ENCODE measurements around the gene ICE2. TPM values are rescaled to one million over a fixed set of nuclear protein-coding genes. Genes with fewer than 3 reads are reported as not detected.

Gene ICE2
- polyA plus RNA-seq, 10 donors: 27.3 to 49.1 (median 40.6) TPM

- DNase-seq: no peak
These were observed 87.1 kb downstream of the ICE2 start for GRCh38 chr15:60391722-60392315.

GRCh38 chr15:60390871-60391501, 88.0 kb downstream of the ICE2 start:
- DNase-seq: no peak

GRCh38 chr15:60390231-60390630, 88.7 kb downstream of the ICE2 start:
- DNase-seq: no peak

GRCh38 chr15:60389261-60390077, 89.5 kb downstream of the ICE2 start:
- no peak for DNase-seq

GRCh38 chr15:60387321-60387720, 91.6 kb downstream of the ICE2 start:
- no peak for DNase-seq

- no peak for DNase-seq
These were observed 92.3 kb downstream of the ICE2 start for GRCh38 chr15:60386615-60387014.

- no peak for DNase-seq
These were observed 93.1 kb downstream of the ICE2 start for GRCh38 chr15:60385620-60386552.

- no peak for DNase-seq
These were observed 94.3 kb downstream of the ICE2 start for GRCh38 chr15:60384526-60385126.

GRCh38 chr15:60384053-60384452, 94.9 kb downstream of the ICE2 start:
- no peak for DNase-seq

- DNase-seq: no peak
These were observed 95.9 kb downstream of the ICE2 start for GRCh38 chr15:60382773-60383674.

GRCh38 chr15:60381148-60381788, 97.7 kb downstream of the ICE2 start:
- no peak for DNase-seq

GRCh38 chr15:60379525-60380274, 99.2 kb downstream of the ICE2 start:
- DNase-seq: peak in 2 of 3 donors; percentile 56 to 96

- no peak for DNase-seq
These were observed 99.8 kb downstream of the ICE2 start for GRCh38 chr15:60379185-60379524.

- DNase-seq: no peak
These were observed 102.3 kb downstream of the ICE2 start for GRCh38 chr15:60376677-60377095.

- no peak for DNase-seq
These were observed 103.6 kb downstream of the ICE2 start for GRCh38 chr15:60375306-60375705.

GRCh38 chr15:60374628-60375081, 104.3 kb downstream of the ICE2 start:
- peak; percentile 55 to 93 (median 75) for DNase-seq

GRCh38 chr15:60374209-60374608, 104.7 kb downstream of the ICE2 start:
- no peak for DNase-seq

GRCh38 chr15:60373745-60374144, 105.2 kb downstream of the ICE2 start:
- DNase-seq: no peak

GRCh38 chr15:60373327-60373726, 105.6 kb downstream of the ICE2 start:
- DNase-seq: no peak

Measured in muscle of back (tissue), 11 donors.